Measurements from ENCODE around the gene ZNF831. TPM values are rescaled to one million over a fixed set of nuclear protein-coding genes. Genes with fewer than 3 reads are reported as not detected.
A peak's percentile ranks its signal among the peaks of the same experiment; 100 is the strongest.

ZNF831 gene
- total RNA-seq, 2 experiments from 2014 or later = 10.9 to 11.9 TPM

DNA sequence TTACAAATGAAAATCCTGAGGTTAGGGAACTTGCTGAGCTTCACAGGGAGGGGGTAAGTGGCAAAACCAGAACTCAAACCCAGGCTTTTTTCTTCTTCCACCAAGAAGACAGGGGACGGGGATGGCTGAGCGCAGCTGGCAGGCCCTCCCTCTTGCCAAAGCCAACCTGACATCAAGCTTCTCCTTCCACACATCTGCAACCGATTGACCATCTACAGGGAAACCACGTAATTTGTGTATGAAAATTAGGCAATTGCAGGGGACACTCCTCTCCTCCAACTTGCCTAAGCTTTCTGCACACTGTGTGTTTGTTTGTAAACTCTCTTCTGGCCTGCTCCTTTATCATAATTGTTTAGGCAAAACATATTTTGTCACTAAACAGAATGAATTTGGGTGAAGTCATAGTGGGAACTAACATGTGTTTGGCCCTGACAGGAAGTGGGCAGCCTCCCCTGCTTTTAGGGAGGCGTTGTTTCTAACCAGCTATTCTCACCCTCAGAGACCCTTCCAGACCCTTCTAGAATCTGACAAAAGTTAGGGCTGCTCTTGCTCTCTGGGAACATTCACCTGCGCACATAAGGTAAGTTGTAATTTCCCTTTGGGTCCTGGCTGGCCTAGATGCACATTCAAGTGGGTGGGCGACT is 18.9 kb downstream of the ZNF831 start:
- intact Hi-C loops (cut with micrococcal nuclease) = no loop called here

GRCh38 chr20:59183751-59184150 is 20.1 kb downstream of the ZNF831 start:
- peak overlapping the region; percentile 28 for H3K27ac Mint-ChIP-seq
- peaks cover 63% of the 10 kb centered on the region for H3K4me1 Mint-ChIP-seq (ENCODE audit: low read depth)
- intact Hi-C loops (cut with micrococcal nuclease) = no loop called here
- H3K4me3 Mint-ChIP-seq = no peak overlapping the region
- POLR2A ChIA-PET = no interaction called here
- peaks cover 12% of the 10 kb centered on the region for H3K9me3 Mint-ChIP-seq
- CTCF ChIA-PET = interaction anchor here (1.6 kb wide), 1 partner anchor 23 kb away, joined by 5 read pairs; no protein-coding TSS in a partner anchor
- TF ChIP-seq, protein P1, sequence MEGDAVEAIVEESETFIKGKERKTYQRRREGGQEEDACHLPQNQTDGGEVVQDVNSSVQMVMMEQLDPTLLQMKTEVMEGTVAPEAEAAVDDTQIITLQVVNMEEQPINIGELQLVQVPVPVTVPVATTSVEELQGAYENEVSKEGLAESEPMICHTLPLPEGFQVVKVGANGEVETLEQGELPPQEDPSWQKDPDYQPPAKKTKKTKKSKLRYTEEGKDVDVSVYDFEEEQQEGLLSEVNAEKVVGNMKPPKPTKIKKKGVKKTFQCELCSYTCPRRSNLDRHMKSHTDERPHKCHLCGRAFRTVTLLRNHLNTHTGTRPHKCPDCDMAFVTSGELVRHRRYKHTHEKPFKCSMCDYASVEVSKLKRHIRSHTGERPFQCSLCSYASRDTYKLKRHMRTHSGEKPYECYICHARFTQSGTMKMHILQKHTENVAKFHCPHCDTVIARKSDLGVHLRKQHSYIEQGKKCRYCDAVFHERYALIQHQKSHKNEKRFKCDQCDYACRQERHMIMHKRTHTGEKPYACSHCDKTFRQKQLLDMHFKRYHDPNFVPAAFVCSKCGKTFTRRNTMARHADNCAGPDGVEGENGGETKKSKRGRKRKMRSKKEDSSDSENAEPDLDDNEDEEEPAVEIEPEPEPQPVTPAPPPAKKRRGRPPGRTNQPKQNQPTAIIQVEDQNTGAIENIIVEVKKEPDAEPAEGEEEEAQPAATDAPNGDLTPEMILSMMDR (IDR thresholded peaks at IDR 0.05) = no peak
- peaks cover 42% of the 10 kb centered on the region for H3K36me3 Mint-ChIP-seq (ENCODE audit: low read depth)
- ATAC-seq (peak; percentile 64), DNase-seq (no peak)
- no peaks in the 10 kb centered on the region for H3K27me3 Mint-ChIP-seq

More for the DNA sequence above, 18.9 kb downstream of the ZNF831 start:
- Mint-ChIP-seq H3K9me3 (peaks cover 12% of the 10 kb centered on the region), H3K36me3 (ENCODE audit: low read depth) (peaks cover 53% of the 10 kb centered on the region), H3K4me1 (ENCODE audit: low read depth) (peaks cover 70% of the 10 kb centered on the region), H3K27me3 (no peaks in the 10 kb centered on the region), H3K27ac (peak overlapping the region; percentile 80), H3K4me3 (no peak overlapping the region)
- ChIA-PET POLR2A (interaction anchor here (0.8 to 1.0 kb wide), 2 partner anchors 23 to 45 kb away, joined by 4 to 5 read pairs; no protein-coding TSS in a partner anchor), CTCF (interaction anchor here (1.3 to 2.0 kb wide), 3 partner anchors 23 to 94 kb away, joined by 4 to 15 read pairs (median 6); no protein-coding TSS in a partner anchor)
- DNase-seq = no peak
- TF ChIP-seq, protein P1 (IDR thresholded peaks at IDR 0.05) = no peak
- ATAC-seq = no peak

- Mint-ChIP-seq H3K4me1 (ENCODE audit: low read depth) (peaks cover 54% of the 10 kb centered on the region), H3K27ac (peak overlapping the region; percentile 14), H3K36me3 (ENCODE audit: low read depth) (peaks cover 33% of the 10 kb centered on the region), H3K27me3 (no peaks in the 10 kb centered on the region), H3K9me3 (peaks cover 12% of the 10 kb centered on the region), H3K4me3 (no peak overlapping the region)
- peak; percentile 35 for DNase-seq
- TF ChIP-seq, protein P1 (IDR thresholded peaks at IDR 0.05) = no peak
- intact Hi-C loops (cut with micrococcal nuclease) = no loop called here
- POLR2A ChIA-PET = interaction anchor here (1.1 to 1.6 kb wide), 3 partner anchors 12 to 19 kb away, joined by 3 read pairs; no protein-coding TSS in a partner anchor
- no peak for ATAC-seq
- CTCF ChIA-PET = interaction anchor here (0.6 to 1.6 kb wide), 5 partner anchors 10 to 105 kb away, joined by 3 to 5 read pairs (median 3); no protein-coding TSS in a partner anchor
Measured at GRCh38 chr20:59184880-59185447, 21.3 kb downstream of the ZNF831 start.

- peaks cover 54% of the 10 kb centered on the region for H3K4me1 Mint-ChIP-seq (ENCODE audit: low read depth)
- H3K27me3 Mint-ChIP-seq = no peaks in the 10 kb centered on the region
- no peak overlapping the region for H3K4me3 Mint-ChIP-seq
- ChIA-PET POLR2A (interaction anchor here (1.1 to 1.6 kb wide), 3 partner anchors 13 to 20 kb away, joined by 3 read pairs; no protein-coding TSS in a partner anchor), CTCF (interaction anchor here (1.1 to 1.3 kb wide), 3 partner anchors 20 to 106 kb away, joined by 3 to 5 read pairs (median 3); no protein-coding TSS in a partner anchor)
- intact Hi-C loops (cut with micrococcal nuclease) = no loop called here
- H3K27ac Mint-ChIP-seq = no peak overlapping the region
- H3K9me3 Mint-ChIP-seq = peaks cover 12% of the 10 kb centered on the region
- TF ChIP-seq, protein P1 (IDR thresholded peaks at IDR 0.05) = no peak
- no peak for ATAC-seq
- no peak for DNase-seq
- peaks cover 27% of the 10 kb centered on the region for H3K36me3 Mint-ChIP-seq (ENCODE audit: low read depth)
Measured at GRCh38 chr20:59185809-59186208, 22.2 kb downstream of the ZNF831 start.
